Lower lobe of right lung (tissue), 2 donors: ENCODE results near the gene PON2. TPM values are rescaled to one million over a fixed set of nuclear protein-coding genes. Genes with fewer than 3 reads are reported as not detected.

Source experiments
- ATAC-seq, 2 donors: fragments of 200-7000 bp; cut with Tn5 transposase; one replicate each; pipeline ENCODE4 v1.9.1; 2020 to 2022; ENCODE audit warnings: mild to moderate bottlenecking in 2 of 2, moderate library complexity in 2 of 2
- DNase-seq: peaks from one replicate; pipeline ENCODE4 v3.0.0-alpha.2; 2020
- H3K27ac ChIP-seq: fragments of 200-600 bp; one replicate; pipeline ENCODE4 v1.8.0; 2022
- H3K27me3 ChIP-seq: fragments of 200-600 bp; one replicate; pipeline ENCODE4 v1.8.0; 2022; ENCODE audit warnings: low read depth
- H3K36me3 ChIP-seq: fragments of 200-600 bp; one replicate; pipeline ENCODE4 v1.8.0; 2022; ENCODE audit warnings: mild to moderate bottlenecking
- H3K4me1 ChIP-seq: fragments of 200-600 bp; one replicate; pipeline ENCODE4 v1.8.0; 2022
- H3K4me3 ChIP-seq: fragments of 200-600 bp; one replicate; pipeline ENCODE4 v1.8.0; 2022; ENCODE audit warnings: mild to moderate bottlenecking
- H3K9me3 ChIP-seq: fragments of 200-600 bp; one replicate; pipeline ENCODE4 v1.8.0; 2022
- intact Hi-C: fragments of 100-400 bp; cut with DNase I; formaldehyde crosslinking; loops from one replicate; pipeline ENCODE4 v1.11.0; 2022
- total RNA-seq: library from RNA; stranded (reverse); fragmentation: NEBNext Ultra II Directional; extraction: Animal tissue kit (Norgen Biotek cat#: 25700); gene quantifications from one replicate; pipeline ENCODE4 v1.2.1, GENCODE V29; 2021
- TF ChIP-seq, protein P1 (sequence below): fragments of 200-600 bp; IDR thresholded peaks from one replicate; pipeline ENCODE4 v1.8.0; 2022; ENCODE audit warnings: antibody characterized with exemption, mild to moderate bottlenecking
- donor health status: DM: no; HTN: yes; CAD: no; lungs with severe emphysema.

The PON2 gene
- total RNA-seq, 1 donor from 2014 or later = 168 TPM

DNA sequence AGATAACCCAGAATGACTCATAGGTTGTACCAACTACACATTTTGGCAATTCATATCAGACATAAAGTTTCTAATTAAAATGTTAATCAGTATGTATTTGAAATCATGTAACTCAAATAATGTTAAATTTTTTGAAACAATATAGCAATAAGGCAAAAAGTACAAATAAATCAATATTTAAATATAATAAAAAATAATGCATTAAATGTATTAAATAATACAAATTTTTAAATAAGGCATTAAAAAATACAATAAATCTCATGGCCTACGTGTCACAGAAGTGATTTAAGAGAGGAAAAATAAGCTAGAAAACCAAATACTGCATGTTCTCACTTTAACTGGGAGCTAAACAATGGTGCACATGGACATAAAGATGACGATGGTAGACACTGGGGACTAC lies 9.1 kb downstream of the PON2 start:
- H3K27ac ChIP-seq = no peak overlapping the region
- H3K4me1 ChIP-seq = peaks cover 13% of the 10 kb centered on the region
- TF ChIP-seq, protein P1, sequence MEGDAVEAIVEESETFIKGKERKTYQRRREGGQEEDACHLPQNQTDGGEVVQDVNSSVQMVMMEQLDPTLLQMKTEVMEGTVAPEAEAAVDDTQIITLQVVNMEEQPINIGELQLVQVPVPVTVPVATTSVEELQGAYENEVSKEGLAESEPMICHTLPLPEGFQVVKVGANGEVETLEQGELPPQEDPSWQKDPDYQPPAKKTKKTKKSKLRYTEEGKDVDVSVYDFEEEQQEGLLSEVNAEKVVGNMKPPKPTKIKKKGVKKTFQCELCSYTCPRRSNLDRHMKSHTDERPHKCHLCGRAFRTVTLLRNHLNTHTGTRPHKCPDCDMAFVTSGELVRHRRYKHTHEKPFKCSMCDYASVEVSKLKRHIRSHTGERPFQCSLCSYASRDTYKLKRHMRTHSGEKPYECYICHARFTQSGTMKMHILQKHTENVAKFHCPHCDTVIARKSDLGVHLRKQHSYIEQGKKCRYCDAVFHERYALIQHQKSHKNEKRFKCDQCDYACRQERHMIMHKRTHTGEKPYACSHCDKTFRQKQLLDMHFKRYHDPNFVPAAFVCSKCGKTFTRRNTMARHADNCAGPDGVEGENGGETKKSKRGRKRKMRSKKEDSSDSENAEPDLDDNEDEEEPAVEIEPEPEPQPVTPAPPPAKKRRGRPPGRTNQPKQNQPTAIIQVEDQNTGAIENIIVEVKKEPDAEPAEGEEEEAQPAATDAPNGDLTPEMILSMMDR = no peak
- H3K36me3 ChIP-seq = peaks cover 26% of the 10 kb centered on the region
- no peak for DNase-seq
- no peak overlapping the region for H3K4me3 ChIP-seq
- ATAC-seq = no peak
- intact Hi-C loops = no loop called here
- no peaks in the 10 kb centered on the region for H3K27me3 ChIP-seq
- H3K9me3 ChIP-seq = no peaks in the 10 kb centered on the region

GRCh38 chr7:95424716-95425115 lies 10.1 kb downstream of the PON2 start:
- Histone ChIP-seq H3K4me3 (no peak overlapping the region), H3K4me1 (peaks cover 13% of the 10 kb centered on the region), H3K9me3 (no peaks in the 10 kb centered on the region), H3K36me3 (peaks cover 24% of the 10 kb centered on the region), H3K27ac (no peak overlapping the region), H3K27me3 (no peaks in the 10 kb centered on the region)
- ATAC-seq (no peak), DNase-seq (no peak)
- TF ChIP-seq, protein P1 = no peak
- intact Hi-C loops = no loop called here

DNA sequence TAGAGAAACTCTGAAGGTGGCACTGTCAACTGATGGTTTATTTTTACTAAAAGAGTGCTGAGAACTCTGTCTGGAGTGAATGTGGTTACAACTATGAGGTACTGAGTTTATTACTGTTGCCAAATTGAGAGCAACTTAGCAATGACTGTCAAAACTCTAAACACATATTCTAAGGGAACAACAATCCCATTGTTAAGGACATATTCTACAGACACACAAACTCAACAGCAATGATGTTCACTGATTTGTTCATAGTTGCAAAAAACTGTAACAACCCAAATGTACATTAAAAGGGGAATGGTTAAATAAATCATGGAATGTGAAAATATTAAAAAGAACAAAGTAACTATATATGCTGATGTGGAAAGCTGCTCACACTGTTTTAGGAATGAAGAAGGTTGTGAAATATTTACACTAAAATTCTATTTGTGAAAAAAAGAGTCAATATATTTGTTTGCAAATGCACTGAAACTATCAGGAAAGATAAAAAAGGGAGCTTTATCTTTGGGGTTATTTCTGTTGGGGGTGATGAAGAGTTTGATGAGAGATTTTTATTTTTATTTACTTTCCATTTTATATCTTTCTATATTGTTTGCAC lies 12.9 kb downstream of the PON2 start:
- ATAC-seq (peak in 1 of 2 donors; percentile 8), DNase-seq (no peak)
- no peaks in the 10 kb centered on the region for H3K27me3 ChIP-seq
- H3K36me3 ChIP-seq = peaks cover 24% of the 10 kb centered on the region
- peaks cover 13% of the 10 kb centered on the region for H3K4me1 ChIP-seq
- TF ChIP-seq, protein P1 = no peak
- no peak overlapping the region for H3K27ac ChIP-seq
- no peaks in the 10 kb centered on the region for H3K9me3 ChIP-seq
- intact Hi-C loops = no loop called here
- no peak overlapping the region for H3K4me3 ChIP-seq

GRCh38 chr7:95421000-95421846 lies 13.6 kb downstream of the PON2 start:
- H3K27me3 ChIP-seq = no peaks in the 10 kb centered on the region
- peaks cover 13% of the 10 kb centered on the region for H3K4me1 ChIP-seq
- DNase-seq = no peak
- intact Hi-C loops = no loop called here
- H3K9me3 ChIP-seq = no peaks in the 10 kb centered on the region
- TF ChIP-seq, protein P1 = no peak
- peak; percentile 70 to 76 for ATAC-seq
- no peak overlapping the region for H3K4me3 ChIP-seq
- H3K36me3 ChIP-seq = peaks cover 24% of the 10 kb centered on the region
- no peak overlapping the region for H3K27ac ChIP-seq

GRCh38 chr7:95412075-95412474 lies 22.8 kb downstream of the PON2 start:
- Histone ChIP-seq H3K36me3 (peaks cover 84% of the 10 kb centered on the region), H3K9me3 (no peaks in the 10 kb centered on the region), H3K4me3 (no peak overlapping the region), H3K27me3 (no peaks in the 10 kb centered on the region), H3K4me1 (no peaks in the 10 kb centered on the region), H3K27ac (no peak overlapping the region)
- DNase-seq = no peak
- TF ChIP-seq, protein P1 = no peak
- ATAC-seq = no peak
- intact Hi-C loops = no loop called here
